ENCODE results near the gene FSHR.

DNA sequence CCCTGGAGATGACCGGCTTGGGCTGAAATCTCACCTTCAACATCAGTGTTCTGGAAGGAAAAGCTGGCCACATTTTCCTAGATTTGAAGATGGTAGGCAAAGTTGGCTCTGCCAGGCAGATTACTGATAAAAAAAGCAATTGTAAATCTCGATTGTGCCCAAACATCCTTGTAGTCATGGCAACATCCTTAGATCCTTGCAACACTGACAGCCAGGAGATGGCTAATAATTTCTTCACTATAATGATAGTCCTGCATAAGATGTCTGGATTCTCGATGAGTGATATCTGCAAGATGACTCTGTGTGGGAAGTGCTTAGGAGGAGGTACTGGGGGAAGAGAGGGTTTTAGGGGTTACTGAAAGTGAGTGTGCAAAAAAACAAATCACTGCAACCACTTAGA is 149.1 kb downstream of the FSHR start:
- TF ChIP-seq, protein P1, sequence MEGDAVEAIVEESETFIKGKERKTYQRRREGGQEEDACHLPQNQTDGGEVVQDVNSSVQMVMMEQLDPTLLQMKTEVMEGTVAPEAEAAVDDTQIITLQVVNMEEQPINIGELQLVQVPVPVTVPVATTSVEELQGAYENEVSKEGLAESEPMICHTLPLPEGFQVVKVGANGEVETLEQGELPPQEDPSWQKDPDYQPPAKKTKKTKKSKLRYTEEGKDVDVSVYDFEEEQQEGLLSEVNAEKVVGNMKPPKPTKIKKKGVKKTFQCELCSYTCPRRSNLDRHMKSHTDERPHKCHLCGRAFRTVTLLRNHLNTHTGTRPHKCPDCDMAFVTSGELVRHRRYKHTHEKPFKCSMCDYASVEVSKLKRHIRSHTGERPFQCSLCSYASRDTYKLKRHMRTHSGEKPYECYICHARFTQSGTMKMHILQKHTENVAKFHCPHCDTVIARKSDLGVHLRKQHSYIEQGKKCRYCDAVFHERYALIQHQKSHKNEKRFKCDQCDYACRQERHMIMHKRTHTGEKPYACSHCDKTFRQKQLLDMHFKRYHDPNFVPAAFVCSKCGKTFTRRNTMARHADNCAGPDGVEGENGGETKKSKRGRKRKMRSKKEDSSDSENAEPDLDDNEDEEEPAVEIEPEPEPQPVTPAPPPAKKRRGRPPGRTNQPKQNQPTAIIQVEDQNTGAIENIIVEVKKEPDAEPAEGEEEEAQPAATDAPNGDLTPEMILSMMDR (conservative IDR thresholded peaks at IDR 0.05; ENCODE audit: low read depth in 2 of 2), result no peak
- TF ChIP-seq EZH2 (IDR thresholded peaks at IDR 0.05; ENCODE audit: low read depth, unreplicated experiment) (no peak), POLR2AphosphoS5 (IDR thresholded peaks at IDR 0.05; ENCODE audit: low read depth) (no peak), ZNF114 (CRISPR knock-in tag; IDR thresholded peaks at IDR 0.05) (no peak), JUNB (IDR thresholded peaks at IDR 0.05; ENCODE audit: unreplicated experiment) (no peak), NANOG (IDR thresholded peaks at IDR 0.05; ENCODE audit: borderline replicate concordance) (no peak), CREB1 (CRISPR knock-in tag; IDR thresholded peaks at IDR 0.05; ENCODE audit: low read depth) (no peak), EZH2phosphoT487 (IDR thresholded peaks at IDR 0.05; ENCODE audit: unreplicated experiment) (no peak)
- TF ChIP-seq, protein P2, sequence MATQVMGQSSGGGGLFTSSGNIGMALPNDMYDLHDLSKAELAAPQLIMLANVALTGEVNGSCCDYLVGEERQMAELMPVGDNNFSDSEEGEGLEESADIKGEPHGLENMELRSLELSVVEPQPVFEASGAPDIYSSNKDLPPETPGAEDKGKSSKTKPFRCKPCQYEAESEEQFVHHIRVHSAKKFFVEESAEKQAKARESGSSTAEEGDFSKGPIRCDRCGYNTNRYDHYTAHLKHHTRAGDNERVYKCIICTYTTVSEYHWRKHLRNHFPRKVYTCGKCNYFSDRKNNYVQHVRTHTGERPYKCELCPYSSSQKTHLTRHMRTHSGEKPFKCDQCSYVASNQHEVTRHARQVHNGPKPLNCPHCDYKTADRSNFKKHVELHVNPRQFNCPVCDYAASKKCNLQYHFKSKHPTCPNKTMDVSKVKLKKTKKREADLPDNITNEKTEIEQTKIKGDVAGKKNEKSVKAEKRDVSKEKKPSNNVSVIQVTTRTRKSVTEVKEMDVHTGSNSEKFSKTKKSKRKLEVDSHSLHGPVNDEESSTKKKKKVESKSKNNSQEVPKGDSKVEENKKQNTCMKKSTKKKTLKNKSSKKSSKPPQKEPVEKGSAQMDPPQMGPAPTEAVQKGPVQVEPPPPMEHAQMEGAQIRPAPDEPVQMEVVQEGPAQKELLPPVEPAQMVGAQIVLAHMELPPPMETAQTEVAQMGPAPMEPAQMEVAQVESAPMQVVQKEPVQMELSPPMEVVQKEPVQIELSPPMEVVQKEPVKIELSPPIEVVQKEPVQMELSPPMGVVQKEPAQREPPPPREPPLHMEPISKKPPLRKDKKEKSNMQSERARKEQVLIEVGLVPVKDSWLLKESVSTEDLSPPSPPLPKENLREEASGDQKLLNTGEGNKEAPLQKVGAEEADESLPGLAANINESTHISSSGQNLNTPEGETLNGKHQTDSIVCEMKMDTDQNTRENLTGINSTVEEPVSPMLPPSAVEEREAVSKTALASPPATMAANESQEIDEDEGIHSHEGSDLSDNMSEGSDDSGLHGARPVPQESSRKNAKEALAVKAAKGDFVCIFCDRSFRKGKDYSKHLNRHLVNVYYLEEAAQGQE (IDR thresholded peaks at IDR 0.05; ENCODE audit: unreplicated experiment), result no peak
- TF ChIP-seq, protein P3, sequence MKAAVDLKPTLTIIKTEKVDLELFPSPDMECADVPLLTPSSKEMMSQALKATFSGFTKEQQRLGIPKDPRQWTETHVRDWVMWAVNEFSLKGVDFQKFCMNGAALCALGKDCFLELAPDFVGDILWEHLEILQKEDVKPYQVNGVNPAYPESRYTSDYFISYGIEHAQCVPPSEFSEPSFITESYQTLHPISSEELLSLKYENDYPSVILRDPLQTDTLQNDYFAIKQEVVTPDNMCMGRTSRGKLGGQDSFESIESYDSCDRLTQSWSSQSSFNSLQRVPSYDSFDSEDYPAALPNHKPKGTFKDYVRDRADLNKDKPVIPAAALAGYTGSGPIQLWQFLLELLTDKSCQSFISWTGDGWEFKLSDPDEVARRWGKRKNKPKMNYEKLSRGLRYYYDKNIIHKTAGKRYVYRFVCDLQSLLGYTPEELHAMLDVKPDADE (IDR thresholded peaks at IDR 0.05), result no peak
